HepG2 (cell line): Measurements from ENCODE around the gene SMURF2. TPM values are rescaled to one million over a fixed set of nuclear protein-coding genes. Genes with fewer than 3 reads are reported as not detected.

Experiments
- ATAC-seq: fragments of 200-7000 bp; cut with Tn5 transposase; 3 replicates; pipeline ENCODE4 v1.9.1; 2020; ENCODE audit warnings: mild to moderate bottlenecking, moderate library complexity
- BruUV-seq: library from RNA; stranded (reverse); fragments of 400-500 nt; replicated peaks from 2 replicates; lab custom pipeline; 2021; lab: Mats Ljungman, UMichigan
- CTCF ChIA-PET: fragments of 300-600 bp; formaldehyde crosslinking; extraction: SDS; loops from one replicate; lab custom pipeline; 2021; ENCODE audit warnings: low total read pairs, inconsistent platforms, low intra/inter-chr PET ratio; lab: Yijun Ruan, JAX
- POLR2A ChIA-PET: fragments of 350-600 bp; sonication (Branson Sonifier 250); formaldehyde crosslinking; loops from one replicate; lab custom pipeline; 2020; ENCODE audit warnings: antibody characterized with exemption, inconsistent platforms; lab: Yijun Ruan, JAX
- DNase-seq: peaks from one replicate; pipeline ENCODE4 v3.0.0-alpha.2; 2015; ENCODE audit warnings: low spot score
- FAIRE-seq: peaks from 3 replicates; lab custom pipeline; 2011; peaks lifted over from hg19 to GRCh38; lab: Jason Lieb, UNC
- H2AFZ ChIP-seq: one replicate; pipeline ENCODE4 v1.6.1; 2011; ENCODE audit warnings: low read length, inconsistent platforms
- H3K27ac ChIP-seq: fragments of 300-600 bp; 3 replicates; pipeline ENCODE4 v1.8.0; 2011; ENCODE audit warnings: mixed run types, mild to moderate bottlenecking, mixed read lengths, low read length, inconsistent platforms; ENCODE audit not compliant: insufficient read depth; ENCODE audit errors: extremely low read length
- H3K27me3 ChIP-seq, 2 experiments: fragments of 200-600 bp in 1 of 2; 2 replicates in 1 of 2; 3 replicates in 1 of 2; pipeline versions ENCODE4 v1.6.0 to v1.8.0; 2011; ENCODE audit warnings: low read length in 2 of 2, mild to moderate bottlenecking in 2 of 2, moderate library complexity in 2 of 2, inconsistent platforms in 1 of 2; ENCODE audit not compliant: insufficient read depth in 2 of 2, control insufficient read depth in 1 of 2
- H3K36me3 ChIP-seq, 2 experiments: fragments of 200-600 bp in 1 of 2; replicated peaks in 1 of 2; 2 replicates in 1 of 2; 3 replicates in 1 of 2; pipeline versions ENCODE4 v1.5.1 to v1.8.0; 2011; ENCODE audit warnings: low read length in 2 of 2, inconsistent platforms in 1 of 2; ENCODE audit not compliant: insufficient read depth in 2 of 2, control insufficient read depth in 1 of 2
- H3K4me1 ChIP-seq: 2 replicates; pipeline ENCODE4 v1.5.1; 2012; ENCODE audit warnings: low read length, inconsistent platforms; ENCODE audit not compliant: insufficient read depth
- H3K4me2 ChIP-seq: 2 replicates; pipeline ENCODE4 v1.6.0; 2011; ENCODE audit warnings: low read depth, low read length, inconsistent platforms
- H3K4me3 ChIP-seq, 3 experiments: fragments of 200-600 bp in 1 of 3; sonication (generic), shearing (Covaris generic) in 1 of 3; replicated peaks in 1 of 3; 2 replicates each; pipeline ENCODE4 v1.5.1; 2011 to 2016; ENCODE audit warnings: low read length in 3 of 3, inconsistent platforms in 2 of 3, low read depth in 2 of 3, mild to moderate bottlenecking in 2 of 3, control low read depth in 1 of 3, mixed read lengths in 1 of 3; ENCODE audit not compliant: insufficient read depth in 1 of 3
- H3K79me2 ChIP-seq: one replicate; pipeline ENCODE4 v1.6.1; 2011; ENCODE audit warnings: low read length, inconsistent platforms; ENCODE audit not compliant: insufficient read depth
- H3K9ac ChIP-seq: 2 replicates; pipeline ENCODE4 v1.6.0; 2011; ENCODE audit warnings: mild to moderate bottlenecking, low read depth, low read length, inconsistent platforms; ENCODE audit not compliant: insufficient read depth
- H3K9me3 ChIP-seq: 2 replicates; pipeline ENCODE4 v1.5.1; 2012; ENCODE audit warnings: mild to moderate bottlenecking, low read length
- H4K20me1 ChIP-seq: 2 replicates; pipeline ENCODE4 v1.6.0; 2011; ENCODE audit warnings: inconsistent platforms, mild to moderate bottlenecking, low read length, moderate library complexity; ENCODE audit not compliant: insufficient read depth
- ARHGAP35 ChIP-seq: sonication (generic); formaldehyde crosslinking; IDR thresholded peaks from 2 replicates; pipeline ENCODE4 v1.9.0; 2022; ENCODE audit warnings: mild to moderate bottlenecking, inconsistent platforms, moderate library complexity, missing genetic modification reagents, borderline replicate concordance
- JUN ChIP-seq: sonication (generic); formaldehyde crosslinking; IDR thresholded peaks from 2 replicates; pipeline ENCODE4 v1.4.0; 2020; ENCODE audit warnings: mild to moderate bottlenecking, missing genetic modification reagents
- KLF16 ChIP-seq, 2 experiments: sonication (generic) in 1 of 2; formaldehyde crosslinking in 1 of 2; IDR thresholded peaks; 2 replicates each; pipeline versions ENCODE4 v1.6.1 to v1.8.0; 2016 to 2023; ENCODE audit warnings: missing genetic modification reagents in 2 of 2, missing compliant biosample characterization in 1 of 2
- MIXL1 ChIP-seq: IDR thresholded peaks from 2 replicates; pipeline ENCODE4 v1.6.1; 2016
- NFE2L2 ChIP-seq: fragments of 150-350 bp; IDR thresholded peaks from 2 replicates; pipeline ENCODE4 v1.6.1; 2014; ENCODE audit warnings: low read length
- PITX1 ChIP-seq: sonication (generic); formaldehyde crosslinking; IDR thresholded peaks from 2 replicates; pipeline ENCODE4 v1.5.1; 2020; ENCODE audit warnings: mild to moderate bottlenecking, missing genetic modification reagents
- SIX4 ChIP-seq: sonication (generic); formaldehyde crosslinking; IDR thresholded peaks from 2 replicates; pipeline ENCODE4 v1.4.0; 2020; ENCODE audit warnings: missing genetic modification reagents
- TEAD3 ChIP-seq: optimal IDR thresholded peaks from 2 replicates; pipeline ENCODE3; 2016; ENCODE audit warnings: borderline replicate concordance
- ZNF10 ChIP-seq: sonication (generic); formaldehyde crosslinking; IDR thresholded peaks from 2 replicates; pipeline ENCODE4 v1.4.0; 2020; ENCODE audit warnings: mild to moderate bottlenecking, low read depth, missing genetic modification reagents, borderline replicate concordance
- in situ Hi-C: cut with HindIII; loops from 2 replicates; pipeline ENCODE4 v1.10.0; 2017; ENCODE audit warnings: low pct_unique_long_range_greater_than_20kb; ENCODE audit not compliant: extremely low pct_ligation_motif_present
- intact Hi-C: fragments of 100-400 bp; cut with micrococcal nuclease; formaldehyde crosslinking; loops from one replicate; pipeline ENCODE4 v1.10.0; 2022; ENCODE audit not compliant: unreplicated experiment
- polyA plus RNA-seq, 8 experiments: library from polyadenylated mRNA; depleted of rRNA in 3 of 8; stranded (reverse) in 7 of 8; unstranded in 1 of 8; fragments of >200 nt; fragmentation: Illumina TruSeq in 4 of 8; extraction: Trizol in 4 of 8; gene quantifications; 2 replicates each; pipeline versions ENCODE4 v1.2.1 to v1.2.3, GENCODE V29; 2011 to 2016; ENCODE audit warnings: low read depth in 4 of 8, missing spikeins in 1 of 8, mixed read lengths in 1 of 8; ENCODE audit not compliant: insufficient read depth in 1 of 8
- total RNA-seq, 5 experiments: library from RNA; depleted of rRNA; stranded (reverse); fragments of >200 nt; fragmentation: Illumina TruSeq; extraction: Trizol; gene quantifications; 2 replicates each; pipeline ENCODE4 v1.2.3, GENCODE V29; 2016; ENCODE audit warnings: low read depth in 1 of 5
- TF ChIP-seq, protein P1 (sequence below): sonication (generic); formaldehyde crosslinking; conservative IDR thresholded peaks from 2 replicates; pipeline ENCODE4 v1.8.0; 2022; ENCODE audit warnings: low read depth, missing genetic modification reagents
- TF ChIP-seq, protein P2 (sequence below): sonication (generic); formaldehyde crosslinking; IDR thresholded peaks from 2 replicates; pipeline ENCODE4 v1.5.1; 2020; ENCODE audit warnings: mild to moderate bottlenecking, missing genetic modification reagents, borderline replicate concordance

SMURF2 gene
- total and polyA plus RNA-seq, 2 of the 13 experiments (the other 11 are each of a cell fraction or from before 2014, with no cell fraction given) = 14.9 to 24.3 TPM

DNA sequence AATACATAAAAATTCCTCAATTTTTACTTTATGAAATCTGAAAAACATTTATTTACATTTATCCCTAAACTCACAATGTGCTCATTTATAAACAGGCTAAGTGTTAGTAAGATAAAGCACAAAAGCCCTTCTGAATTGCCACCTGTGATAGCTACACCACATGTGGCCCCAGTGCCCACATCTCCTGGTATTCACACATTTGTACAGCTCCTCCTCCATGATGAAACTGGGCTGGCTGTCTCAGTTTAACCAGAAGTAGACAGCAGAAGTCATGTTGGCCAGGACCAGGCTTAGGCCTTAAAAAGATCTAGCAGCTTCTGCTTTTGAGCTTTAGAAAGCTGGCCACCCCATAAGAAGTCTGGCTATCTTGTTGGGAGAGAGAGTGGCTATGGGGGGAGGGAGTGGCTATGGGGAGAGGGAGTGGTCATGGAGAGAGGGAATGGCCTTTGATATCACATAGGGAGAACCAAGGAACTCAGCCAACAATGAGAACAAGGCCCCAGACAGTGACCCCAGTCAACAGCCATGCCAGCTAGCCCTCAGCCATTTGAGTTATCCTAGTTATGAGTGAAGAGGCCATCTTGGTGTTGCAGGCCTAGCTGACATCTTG lies 108.0 kb downstream of the SMURF2 start:
- Histone ChIP-seq H3K9me3 (no peaks in the 10 kb centered on the region), H3K9ac (no peak overlapping the region), H3K27me3 (no peaks in the 10 kb centered on the region; a peak in 1 of 5 replicates), H3K27ac (no peak overlapping the region), H3K4me1 (no peaks in the 10 kb centered on the region), H3K36me3 (peaks cover 7 to 24% of the 10 kb centered on the region in 2 experiments; a peak in 4 of 5 replicates), H3K4me2 (no peak overlapping the region), H3K4me3 (no peak overlapping the region), H3K79me2 (no peaks in the 10 kb centered on the region), H4K20me1 (no peaks in the 10 kb centered on the region), H2AFZ (no peak overlapping the region)
- intact Hi-C loops (no loop called here), in situ Hi-C loops (no loop called here)
- POLR2A ChIA-PET = no interaction called here
- ATAC-seq = no peak
- CTCF ChIA-PET = no interaction called here
- FAIRE-seq = no peak
- TF ChIP-seq JUN (CRISPR knock-in tag) (no peak), TEAD3 (no peak), NFE2L2 (no peak), MIXL1 (CRISPR knock-in tag) (no peak), SIX4 (no peak), ZNF10 (CRISPR knock-in tag) (no peak), KLF16 (CRISPR knock-in tag; IDR thresholded peaks at IDR 0.05) (no peak), ARHGAP35 (CRISPR knock-in tag) (no peak), PITX1 (CRISPR knock-in tag) (no peak)
- TF ChIP-seq, protein P1, sequence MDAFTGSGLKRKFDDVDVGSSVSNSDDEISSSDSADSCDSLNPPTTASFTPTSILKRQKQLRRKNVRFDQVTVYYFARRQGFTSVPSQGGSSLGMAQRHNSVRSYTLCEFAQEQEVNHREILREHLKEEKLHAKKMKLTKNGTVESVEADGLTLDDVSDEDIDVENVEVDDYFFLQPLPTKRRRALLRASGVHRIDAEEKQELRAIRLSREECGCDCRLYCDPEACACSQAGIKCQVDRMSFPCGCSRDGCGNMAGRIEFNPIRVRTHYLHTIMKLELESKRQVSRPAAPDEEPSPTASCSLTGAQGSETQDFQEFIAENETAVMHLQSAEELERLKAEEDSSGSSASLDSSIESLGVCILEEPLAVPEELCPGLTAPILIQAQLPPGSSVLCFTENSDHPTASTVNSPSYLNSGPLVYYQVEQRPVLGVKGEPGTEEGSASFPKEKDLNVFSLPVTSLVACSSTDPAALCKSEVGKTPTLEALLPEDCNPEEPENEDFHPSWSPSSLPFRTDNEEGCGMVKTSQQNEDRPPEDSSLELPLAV (CRISPR knock-in tag) = no peak
- TF ChIP-seq, protein P2, sequence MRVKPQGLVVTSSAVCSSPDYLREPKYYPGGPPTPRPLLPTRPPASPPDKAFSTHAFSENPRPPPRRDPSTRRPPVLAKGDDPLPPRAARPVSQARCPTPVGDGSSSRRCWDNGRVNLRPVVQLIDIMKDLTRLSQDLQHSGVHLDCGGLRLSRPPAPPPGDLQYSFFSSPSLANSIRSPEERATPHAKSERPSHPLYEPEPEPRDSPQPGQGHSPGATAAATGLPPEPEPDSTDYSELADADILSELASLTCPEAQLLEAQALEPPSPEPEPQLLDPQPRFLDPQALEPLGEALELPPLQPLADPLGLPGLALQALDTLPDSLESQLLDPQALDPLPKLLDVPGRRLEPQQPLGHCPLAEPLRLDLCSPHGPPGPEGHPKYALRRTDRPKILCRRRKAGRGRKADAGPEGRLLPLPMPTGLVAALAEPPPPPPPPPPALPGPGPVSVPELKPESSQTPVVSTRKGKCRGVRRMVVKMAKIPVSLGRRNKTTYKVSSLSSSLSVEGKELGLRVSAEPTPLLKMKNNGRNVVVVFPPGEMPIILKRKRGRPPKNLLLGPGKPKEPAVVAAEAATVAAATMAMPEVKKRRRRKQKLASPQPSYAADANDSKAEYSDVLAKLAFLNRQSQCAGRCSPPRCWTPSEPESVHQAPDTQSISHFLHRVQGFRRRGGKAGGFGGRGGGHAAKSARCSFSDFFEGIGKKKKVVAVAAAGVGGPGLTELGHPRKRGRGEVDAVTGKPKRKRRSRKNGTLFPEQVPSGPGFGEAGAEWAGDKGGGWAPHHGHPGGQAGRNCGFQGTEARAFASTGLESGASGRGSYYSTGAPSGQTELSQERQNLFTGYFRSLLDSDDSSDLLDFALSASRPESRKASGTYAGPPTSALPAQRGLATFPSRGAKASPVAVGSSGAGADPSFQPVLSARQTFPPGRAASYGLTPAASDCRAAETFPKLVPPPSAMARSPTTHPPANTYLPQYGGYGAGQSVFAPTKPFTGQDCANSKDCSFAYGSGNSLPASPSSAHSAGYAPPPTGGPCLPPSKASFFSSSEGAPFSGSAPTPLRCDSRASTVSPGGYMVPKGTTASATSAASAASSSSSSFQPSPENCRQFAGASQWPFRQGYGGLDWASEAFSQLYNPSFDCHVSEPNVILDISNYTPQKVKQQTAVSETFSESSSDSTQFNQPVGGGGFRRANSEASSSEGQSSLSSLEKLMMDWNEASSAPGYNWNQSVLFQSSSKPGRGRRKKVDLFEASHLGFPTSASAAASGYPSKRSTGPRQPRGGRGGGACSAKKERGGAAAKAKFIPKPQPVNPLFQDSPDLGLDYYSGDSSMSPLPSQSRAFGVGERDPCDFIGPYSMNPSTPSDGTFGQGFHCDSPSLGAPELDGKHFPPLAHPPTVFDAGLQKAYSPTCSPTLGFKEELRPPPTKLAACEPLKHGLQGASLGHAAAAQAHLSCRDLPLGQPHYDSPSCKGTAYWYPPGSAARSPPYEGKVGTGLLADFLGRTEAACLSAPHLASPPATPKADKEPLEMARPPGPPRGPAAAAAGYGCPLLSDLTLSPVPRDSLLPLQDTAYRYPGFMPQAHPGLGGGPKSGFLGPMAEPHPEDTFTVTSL (CRISPR knock-in tag) = no peak
- no peak for DNase-seq
- no TSS peak for BruUV-seq
